WTC11 (cell line): ENCODE results near the gene BCO1.

Source experiments
- ZBTB21 ChIP-seq: sonication (generic); formaldehyde crosslinking; IDR thresholded peaks from 2 replicates; pipeline ENCODE4 v1.8.1; 2023; ENCODE audit warnings: mild to moderate bottlenecking, missing genetic modification reagents, borderline replicate concordance
- TF ChIP-seq, protein P1 (sequence below): fragments of 200-600 bp; IDR thresholded peaks from 2 replicates; pipeline ENCODE4 v1.8.0; 2022; ENCODE audit warnings: antibody characterized with exemption

DNA sequence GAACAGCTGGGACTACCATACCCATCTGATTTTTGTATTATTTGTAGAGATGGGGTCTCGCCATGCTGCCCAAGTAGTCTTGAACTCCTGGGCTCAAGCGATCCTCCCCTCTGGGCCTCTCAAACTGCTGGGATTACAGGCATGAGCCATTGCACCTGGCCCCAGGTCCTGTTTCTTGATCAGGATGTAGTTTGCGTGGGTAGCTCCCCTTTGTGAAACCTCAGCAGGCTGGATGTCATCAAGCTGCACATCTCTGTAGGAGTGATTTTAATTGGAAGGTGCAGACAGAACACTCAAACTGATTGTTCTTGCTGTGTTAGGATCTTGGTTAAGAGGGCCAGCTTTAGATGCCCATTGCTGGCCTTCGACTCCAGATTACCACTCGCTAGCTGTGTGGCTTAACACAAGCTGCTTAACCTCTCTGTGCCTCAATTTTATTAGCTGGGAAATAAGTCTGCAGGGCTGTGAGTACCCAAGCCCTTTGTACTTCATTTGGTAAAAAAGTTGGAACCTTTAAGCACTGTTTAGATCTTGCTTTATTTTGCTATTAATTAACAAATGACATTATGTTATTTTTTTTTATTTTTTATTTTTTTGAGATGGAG, 16.5 kb downstream of the BCO1 start:
- TF ChIP-seq, protein P1, sequence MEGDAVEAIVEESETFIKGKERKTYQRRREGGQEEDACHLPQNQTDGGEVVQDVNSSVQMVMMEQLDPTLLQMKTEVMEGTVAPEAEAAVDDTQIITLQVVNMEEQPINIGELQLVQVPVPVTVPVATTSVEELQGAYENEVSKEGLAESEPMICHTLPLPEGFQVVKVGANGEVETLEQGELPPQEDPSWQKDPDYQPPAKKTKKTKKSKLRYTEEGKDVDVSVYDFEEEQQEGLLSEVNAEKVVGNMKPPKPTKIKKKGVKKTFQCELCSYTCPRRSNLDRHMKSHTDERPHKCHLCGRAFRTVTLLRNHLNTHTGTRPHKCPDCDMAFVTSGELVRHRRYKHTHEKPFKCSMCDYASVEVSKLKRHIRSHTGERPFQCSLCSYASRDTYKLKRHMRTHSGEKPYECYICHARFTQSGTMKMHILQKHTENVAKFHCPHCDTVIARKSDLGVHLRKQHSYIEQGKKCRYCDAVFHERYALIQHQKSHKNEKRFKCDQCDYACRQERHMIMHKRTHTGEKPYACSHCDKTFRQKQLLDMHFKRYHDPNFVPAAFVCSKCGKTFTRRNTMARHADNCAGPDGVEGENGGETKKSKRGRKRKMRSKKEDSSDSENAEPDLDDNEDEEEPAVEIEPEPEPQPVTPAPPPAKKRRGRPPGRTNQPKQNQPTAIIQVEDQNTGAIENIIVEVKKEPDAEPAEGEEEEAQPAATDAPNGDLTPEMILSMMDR: no peak
- no peak for TF ChIP-seq ZBTB21 (CRISPR knock-in tag)
